ENCODE measurements around the gene ADM. TPM values are rescaled to one million over a fixed set of nuclear protein-coding genes. Genes with fewer than 3 reads are reported as not detected.

Gene ADM
- total RNA-seq, 4 donors from 2014 or later: 40.4 to 194 (median 57.7) TPM

DNA sequence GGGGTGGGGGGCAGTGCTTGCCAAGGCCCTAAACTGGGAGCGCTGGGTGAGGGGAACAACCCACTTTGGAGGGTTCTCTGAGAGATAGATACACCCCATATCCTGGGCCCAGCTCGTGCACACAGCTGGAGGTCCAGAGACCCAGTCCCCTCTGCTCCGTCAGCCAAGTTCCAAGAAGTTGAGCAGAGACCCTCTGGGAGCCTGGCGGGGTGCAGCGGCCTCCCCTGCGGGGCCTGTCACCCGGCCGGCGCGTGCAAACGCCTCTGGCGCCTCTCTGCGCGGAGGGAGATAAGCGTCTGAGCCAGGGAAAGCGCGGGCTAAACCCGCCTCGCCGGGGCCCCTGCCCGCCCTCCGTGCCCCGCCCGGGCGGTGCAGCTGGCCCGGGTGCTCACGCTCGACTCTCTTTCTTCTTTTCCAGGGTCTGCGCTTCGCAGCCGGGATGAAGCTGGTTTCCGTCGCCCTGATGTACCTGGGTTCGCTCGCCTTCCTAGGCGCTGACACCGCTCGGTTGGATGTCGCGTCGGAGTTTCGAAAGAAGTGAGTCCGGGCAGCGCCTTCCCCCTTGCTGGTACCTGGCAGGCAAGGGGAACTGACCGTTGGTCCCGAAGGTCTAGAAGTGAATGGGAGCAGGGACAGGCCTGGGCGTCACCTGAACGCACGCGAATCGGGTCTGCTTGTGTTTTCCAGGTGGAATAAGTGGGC lies 540 bp downstream of the ADM start:
- H3K4me1 ChIP-seq: peaks cover 42 to 62% of the 10 kb centered on the region in 2 donors
- in situ Hi-C loops (cut with MboI; ENCODE audit: low sequenced_read_pairs in 4 of 4): loop anchor here (25.0 kb wide), 5 partner anchors 93 to 543 kb away; no protein-coding TSS in a partner anchor
- no peaks in the 10 kb centered on the region for H3K36me3 ChIP-seq
- TF ChIP-seq, protein P1, sequence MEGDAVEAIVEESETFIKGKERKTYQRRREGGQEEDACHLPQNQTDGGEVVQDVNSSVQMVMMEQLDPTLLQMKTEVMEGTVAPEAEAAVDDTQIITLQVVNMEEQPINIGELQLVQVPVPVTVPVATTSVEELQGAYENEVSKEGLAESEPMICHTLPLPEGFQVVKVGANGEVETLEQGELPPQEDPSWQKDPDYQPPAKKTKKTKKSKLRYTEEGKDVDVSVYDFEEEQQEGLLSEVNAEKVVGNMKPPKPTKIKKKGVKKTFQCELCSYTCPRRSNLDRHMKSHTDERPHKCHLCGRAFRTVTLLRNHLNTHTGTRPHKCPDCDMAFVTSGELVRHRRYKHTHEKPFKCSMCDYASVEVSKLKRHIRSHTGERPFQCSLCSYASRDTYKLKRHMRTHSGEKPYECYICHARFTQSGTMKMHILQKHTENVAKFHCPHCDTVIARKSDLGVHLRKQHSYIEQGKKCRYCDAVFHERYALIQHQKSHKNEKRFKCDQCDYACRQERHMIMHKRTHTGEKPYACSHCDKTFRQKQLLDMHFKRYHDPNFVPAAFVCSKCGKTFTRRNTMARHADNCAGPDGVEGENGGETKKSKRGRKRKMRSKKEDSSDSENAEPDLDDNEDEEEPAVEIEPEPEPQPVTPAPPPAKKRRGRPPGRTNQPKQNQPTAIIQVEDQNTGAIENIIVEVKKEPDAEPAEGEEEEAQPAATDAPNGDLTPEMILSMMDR (IDR thresholded peaks at IDR 0.05 in 4 of 5, conservative IDR thresholded peaks at IDR 0.05 in 1 of 5): no peak
- peak in 1 of 2 donors; percentile 32 for TF ChIP-seq POLR2A (IDR thresholded peaks at IDR 0.05)
- DNase-seq: peak in 1 of 2 donors; percentile 45
- H3K4me3 ChIP-seq: peak overlapping the region; percentile 77 to 92 (median 88)
- intact Hi-C loops (cut with DNase I; ENCODE audit: low total_unique reads): loop anchor here (5.0 to 10.0 kb wide), 7 partner anchors 62 to 691 kb away; no protein-coding TSS in a partner anchor
- H3K27ac ChIP-seq: peak overlapping the region; percentile 85 to 93 (median 89)
- H3K9me3 ChIP-seq: no peaks in the 10 kb centered on the region
- H3K27me3 ChIP-seq: peaks cover 0 to 5% (median 0%) of the 10 kb centered on the region in 3 donors
- no peak for ATAC-seq

DNA sequence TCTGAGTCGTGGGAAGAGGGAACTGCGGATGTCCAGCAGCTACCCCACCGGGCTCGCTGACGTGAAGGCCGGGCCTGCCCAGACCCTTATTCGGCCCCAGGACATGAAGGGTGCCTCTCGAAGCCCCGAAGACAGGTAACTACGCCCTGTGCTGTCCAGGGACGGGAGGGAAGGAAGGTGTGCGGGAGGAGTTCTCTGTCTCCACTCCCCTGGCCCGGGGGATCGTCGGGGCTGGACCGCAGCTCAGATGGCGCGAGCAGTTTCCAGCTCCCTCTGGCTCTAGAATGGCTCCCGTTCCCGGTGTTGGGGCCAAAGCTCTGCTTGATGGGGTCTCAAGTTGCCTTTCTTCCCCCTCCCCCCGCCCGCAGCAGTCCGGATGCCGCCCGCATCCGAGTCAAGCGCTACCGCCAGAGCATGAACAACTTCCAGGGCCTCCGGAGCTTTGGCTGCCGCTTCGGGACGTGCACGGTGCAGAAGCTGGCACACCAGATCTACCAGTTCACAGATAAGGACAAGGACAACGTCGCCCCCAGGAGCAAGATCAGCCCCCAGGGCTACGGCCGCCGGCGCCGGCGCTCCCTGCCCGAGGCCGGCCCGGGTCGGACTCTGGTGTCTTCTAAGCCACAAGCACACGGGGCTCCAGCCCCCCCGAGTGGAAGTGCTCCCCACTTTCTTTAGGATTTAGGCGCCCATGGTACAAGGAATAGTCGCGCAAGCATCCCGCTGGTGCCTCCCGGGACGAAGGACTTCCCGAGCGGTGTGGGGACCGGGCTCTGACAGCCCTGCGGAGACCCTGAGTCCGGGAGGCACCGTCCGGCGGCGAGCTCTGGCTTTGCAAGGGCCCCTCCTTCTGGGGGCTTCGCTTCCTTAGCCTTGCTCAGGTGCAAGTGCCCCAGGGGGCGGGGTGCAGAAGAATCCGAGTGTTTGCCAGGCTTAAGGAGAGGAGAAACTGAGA lies 1.4 kb downstream of the ADM start:
- Histone ChIP-seq H3K9me3 (no peaks in the 10 kb centered on the region), H3K27ac (peak overlapping the region; percentile 85 to 93 (median 89)), H3K36me3 (no peaks in the 10 kb centered on the region), H3K4me3 (peak overlapping the region; percentile 77 to 92 (median 88)), H3K27me3 (peaks cover 0 to 5% (median 0%) of the 10 kb centered on the region in 3 donors), H3K4me1 (peaks cover 46 to 66% of the 10 kb centered on the region in 2 donors)
- TF ChIP-seq POLR2A (IDR thresholded peaks at IDR 0.05): no peak
- TF ChIP-seq, protein P1 (IDR thresholded peaks at IDR 0.05 in 4 of 5, conservative IDR thresholded peaks at IDR 0.05 in 1 of 5): no peak
- intact Hi-C loops (cut with DNase I; ENCODE audit: low total_unique reads) (loop anchor here (5.0 to 10.0 kb wide), 7 partner anchors 61 to 691 kb away; no protein-coding TSS in a partner anchor), in situ Hi-C loops (cut with MboI; ENCODE audit: low sequenced_read_pairs in 4 of 4) (loop anchor here (25.0 kb wide), 5 partner anchors 94 to 544 kb away; no protein-coding TSS in a partner anchor)
- DNase-seq: no peak
- ATAC-seq: no peak

DNA sequence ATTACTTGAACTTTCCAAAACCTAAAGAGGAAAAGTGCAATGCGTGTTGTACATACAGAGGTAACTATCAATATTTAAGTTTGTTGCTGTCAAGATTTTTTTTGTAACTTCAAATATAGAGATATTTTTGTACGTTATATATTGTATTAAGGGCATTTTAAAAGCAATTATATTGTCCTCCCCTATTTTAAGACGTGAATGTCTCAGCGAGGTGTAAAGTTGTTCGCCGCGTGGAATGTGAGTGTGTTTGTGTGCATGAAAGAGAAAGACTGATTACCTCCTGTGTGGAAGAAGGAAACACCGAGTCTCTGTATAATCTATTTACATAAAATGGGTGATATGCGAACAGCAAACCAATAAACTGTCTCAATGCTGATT lies 2.1 kb downstream of the ADM start:
- TF ChIP-seq POLR2A (IDR thresholded peaks at IDR 0.05): no peak
- TF ChIP-seq, protein P1 (IDR thresholded peaks at IDR 0.05 in 4 of 5, conservative IDR thresholded peaks at IDR 0.05 in 1 of 5): no peak
- in situ Hi-C loops (cut with MboI; ENCODE audit: low sequenced_read_pairs in 4 of 4): loop anchor here (25.0 kb wide), 5 partner anchors 95 to 545 kb away; no protein-coding TSS in a partner anchor
- intact Hi-C loops (cut with DNase I; ENCODE audit: low total_unique reads): loop anchor here (5.0 to 10.0 kb wide), 7 partner anchors 60 to 692 kb away; no protein-coding TSS in a partner anchor
- no peak for ATAC-seq
- H3K36me3 ChIP-seq: no peaks in the 10 kb centered on the region
- no peak for DNase-seq
- no peaks in the 10 kb centered on the region for H3K9me3 ChIP-seq
- peak overlapping the region; percentile 77 to 92 (median 88) for H3K4me3 ChIP-seq
- peak overlapping the region; percentile 85 to 93 (median 89) for H3K27ac ChIP-seq
- H3K4me1 ChIP-seq: peaks cover 46 to 65% of the 10 kb centered on the region in 2 donors
- H3K27me3 ChIP-seq: peaks cover 0 to 5% (median 0%) of the 10 kb centered on the region in 3 donors

DNA sequence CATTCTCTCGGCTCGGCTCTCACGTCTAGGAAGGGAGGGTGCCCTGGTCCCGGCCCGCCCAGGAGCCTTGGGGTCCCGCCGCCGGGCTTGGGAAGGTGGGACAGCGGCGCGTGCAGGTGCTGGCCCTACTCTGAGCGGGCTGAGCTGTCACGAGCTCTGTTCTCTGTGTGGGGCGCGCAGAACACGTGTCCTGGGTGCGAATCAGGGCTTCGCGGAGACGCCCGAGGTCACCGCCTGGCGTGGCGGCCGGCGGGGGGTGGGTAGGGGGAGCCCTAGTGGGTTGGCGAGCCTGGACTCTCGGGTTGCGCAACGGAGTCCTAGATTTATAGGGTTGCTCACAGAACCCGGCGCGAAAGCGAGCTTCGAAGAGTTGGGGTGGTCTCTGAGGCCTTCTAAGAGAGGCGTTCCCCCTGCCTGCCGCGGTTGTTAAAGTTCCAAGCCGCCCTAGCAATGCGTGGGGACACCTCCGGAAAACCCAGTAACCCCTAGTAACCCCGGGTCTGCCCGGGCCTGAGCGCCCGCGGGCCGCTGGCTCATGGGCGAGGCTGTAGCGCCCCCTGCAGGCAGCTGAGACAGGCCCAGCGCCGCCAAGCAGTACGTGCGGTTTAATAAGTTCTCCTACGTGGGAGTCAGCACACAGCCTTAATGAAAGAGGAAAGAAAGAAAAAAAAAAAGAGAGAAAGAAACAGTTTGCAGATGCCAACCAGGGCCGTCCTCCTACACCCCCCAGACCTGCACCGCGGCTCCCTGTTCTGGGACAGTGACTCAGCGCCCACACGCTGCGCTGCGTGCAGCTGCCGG lies 2.7 kb downstream of the ADM start:
- Histone ChIP-seq H3K27me3 (peaks cover 0 to 5% (median 0%) of the 10 kb centered on the region in 3 donors), H3K27ac (peak overlapping the region; percentile 85 to 93 (median 89)), H3K4me3 (peak overlapping the region; percentile 77 to 92 (median 88)), H3K36me3 (no peaks in the 10 kb centered on the region), H3K9me3 (no peaks in the 10 kb centered on the region), H3K4me1 (peaks cover 46 to 60% of the 10 kb centered on the region in 2 donors)
- peak; percentile 33 to 41 for ATAC-seq
- intact Hi-C loops (cut with DNase I; ENCODE audit: low total_unique reads) (loop anchor here (1.0 to 10.0 kb wide), 9 partner anchors 60 to 693 kb away; partner anchors contain the start of gene AMPD3), in situ Hi-C loops (cut with MboI; ENCODE audit: low sequenced_read_pairs in 4 of 4) (loop anchor here (25.0 kb wide), 5 partner anchors 95 to 545 kb away; no protein-coding TSS in a partner anchor)
- peak; percentile 83 to 88 for DNase-seq
- TF ChIP-seq, protein P1 (IDR thresholded peaks at IDR 0.05 in 4 of 5, conservative IDR thresholded peaks at IDR 0.05 in 1 of 5): peak; percentile 100
- peak; percentile 29 to 41 for TF ChIP-seq POLR2A (IDR thresholded peaks at IDR 0.05)
